Heart left ventricle (tissue), 16 donors: Measurements from ENCODE around the gene MDK. TPM values are rescaled to one million over a fixed set of nuclear protein-coding genes. Genes with fewer than 3 reads are reported as not detected.

Experiments used
- ATAC-seq, 4 donors: fragments of 200-7000 bp; cut with Tn5 transposase; one replicate each; pipeline ENCODE4 v1.9.1; 2020 to 2022; ENCODE audit warnings: moderate library complexity in 4 of 4, mild to moderate bottlenecking in 3 of 4, moderate number of reproducible peaks in 1 of 4
- DNase-seq, 5 donors: peaks; one replicate each; pipeline ENCODE4 v3.0.0-alpha.2; 2020
- H3K27ac ChIP-seq, 12 donors: fragments of 200-600 bp; sonication (generic) in 4 of 12; one replicate each; pipeline versions ENCODE4 v1.5.0 to v1.8.0; 2016 to 2022; ENCODE audit warnings: mild to moderate bottlenecking in 2 of 12
- H3K27me3 ChIP-seq, 9 donors: fragments of 200-600 bp; sonication (generic) in 2 of 9; one replicate each; pipeline versions ENCODE4 v1.5.1 to v1.8.0; 2016 to 2022; ENCODE audit warnings: mild to moderate bottlenecking in 3 of 9
- H3K36me3 ChIP-seq, 9 donors: fragments of 200-600 bp; sonication (generic) in 2 of 9; one replicate each; pipeline versions ENCODE4 v1.5.0 to v1.8.0; 2018 to 2022; ENCODE audit warnings: mild to moderate bottlenecking in 2 of 9
- H3K4me1 ChIP-seq, 12 donors: fragments of 200-600 bp; sonication (generic) in 4 of 12; one replicate each; pipeline versions ENCODE4 v1.5.0 to v1.8.0; 2016 to 2022; ENCODE audit warnings: mild to moderate bottlenecking in 3 of 12
- H3K4me3 ChIP-seq, 12 donors: fragments of 200-600 bp; sonication (generic) in 4 of 12; one replicate each; pipeline versions ENCODE4 v1.5.0 to v1.8.0; 2017 to 2022; ENCODE audit warnings: mild to moderate bottlenecking in 9 of 12, moderate library complexity in 4 of 12
- H3K9me3 ChIP-seq, 12 donors: fragments of 200-600 bp; sonication (generic) in 4 of 12; one replicate each; pipeline versions ENCODE4 v1.5.0 to v1.8.0; 2016 to 2022; ENCODE audit warnings: mild to moderate bottlenecking in 1 of 12
- CTCF ChIP-seq, 12 donors: fragments of 200-600 bp; sonication (generic) in 4 of 12; IDR thresholded peaks; one replicate each; pipeline versions ENCODE4 v1.5.0 to v1.8.0; 2018 to 2022; ENCODE audit warnings: antibody characterized with exemption in 12 of 12, mild to moderate bottlenecking in 5 of 12
- POLR2A ChIP-seq, 2 donors: fragments of 450-650 bp; IDR thresholded peaks; one replicate each; pipeline ENCODE4 v1.6.1; 2017; ENCODE audit warnings: antibody characterized with exemption in 2 of 2, mild to moderate bottlenecking in 2 of 2, moderate library complexity in 2 of 2
- WGBS, 4 donors: extraction: QIAGEN DNeasy Blood & Tissue Kit in 2 of 4; methylation state at CpG; one replicate each; pipeline versions ENCODE4 v1.1.5 to v1.1.7; 2013 to 2018; 5-methylcytosine and 5-hydroxymethylcytosine counted together
- intact Hi-C, 10 donors: fragments of 100-400 bp; cut with DNase I; formaldehyde crosslinking; loops; one replicate each; pipeline versions ENCODE4 v1.11.1 to v1.14.2; 2022
- long read RNA-seq, 3 donors: library from polyadenylated mRNA; unstranded; transcript quantifications; one replicate each; pipeline ENCODE4 v2.0.0, GENCODE V29; 2020 to 2021
- polyA plus RNA-seq, 2 donors: library from polyadenylated mRNA; stranded (reverse); fragments of 200-250 nt; gene quantifications; one replicate each; pipeline ENCODE4 v1.2.3, GENCODE V29; 2013
- total RNA-seq, 9 donors: library from RNA; depleted of rRNA in 2 of 9; stranded (reverse); fragments of >200 nt in 2 of 9; fragmentation: NEBNext Ultra II Directional in 3 of 9; extraction: Animal tissue kit (Norgen Biotek cat#: 25700) in 3 of 9; gene quantifications; one replicate each; pipeline versions ENCODE4 v1.1.0 to v1.2.4, GENCODE V29; 2016 to 2023
- donor health status: ischemic (EF 13 %, LVEDD 7.1; RV severe dilation, severe dysfunction).
- donor health status: healthy with polysubstance abuse.
- donor health status: DM: no; HTN: yes; CAD: no.
- donor health status: DM: no; HTN: no; CAD: no.
- donor health status: ischemic (EF 25% LVEDD 6.9; RV normal size, moderate dysfunction).
- donor health status: ischemic (EF 25% LVEDD 5.7; RV mildly dilated, moderate dysfunction).
- donor health status: healthy.
- donor health status: DM: yes; HTN: yes; CAD: no.
- donor health status: ischemic (EF 35%, LVEDD 5.7; RV mildly dilated, moderate dysfunction).
- donor health status: nonischemic (EF 11% LVEDD 7.7; RV severe dilation, severe dysfunction).
- donor health status: DM: yes; HTN: yes; CAD: no.
- donor health status: PGD.
- donor health status: ischemic (EF 29% LVEDD 5.4; RV normal size, mild dysfunction).
- donor health status: nonischemic (EF 23%, LVEDD 6.1; RV moderate dilation, normal function).

Gene MDK
- 10 to 100 TPM in 3 of 9 donors, 1 to 10 TPM in 6; 1.9 to 26.5 (median 7.9) TPM for total RNA-seq
- polyA plus RNA-seq: 1 to 10 TPM; 2.3 to 4.8 TPM
- long read RNA-seq, donor 1, partial matches to known transcripts: 0 of 3 reads
- long read RNA-seq, donor 1, other reads (novel, unspliced or antisense): 0 of 3 reads
- long read RNA-seq, donor 2, partial matches to known transcripts: 0 of 1 reads
- long read RNA-seq, donor 2, other reads (novel, unspliced or antisense): 0 of 1 reads
- long read RNA-seq, donor 3: 0 reads

GRCh38 chr11:46381048-46381818 lies at the start of gene MDK:
Gene MDK (plus strand): TSS chr11:46381669. CDS start chr11:46382058, 389 bp downstream.
- intact Hi-C loops: loop anchor here in 3 of 10 donors (10.0 kb wide), 1 partner anchor 234 kb away; the partner anchor contains the start of genes ATG13 (in 3 of the 3) and HARBI1 (in 3 of the 3)
- DNase-seq: peak in 2 of 5 donors; percentile 33 to 67

GRCh38 chr11:46332093-46332567 lies 49.3 kb upstream of the MDK start:
- no peak for DNase-seq
- ATAC-seq: no peak
- no peaks in the 10 kb centered on the region for H3K36me3 ChIP-seq
- peak overlapping the region in 9 of 12 donors; percentile 42 to 64 (median 56) for H3K4me3 ChIP-seq
- 35 to 54% (median 36%) methylated on average over 5 to 8 of the region's 8 CpGs for WGBS, 4 donors
- intact Hi-C loops: no loop called here
- no peaks in the 10 kb centered on the region for H3K9me3 ChIP-seq
- TF ChIP-seq POLR2A (IDR thresholded peaks at IDR 0.05) (no peak), CTCF (IDR thresholded peaks at IDR 0.05) (no peak)
- no peak overlapping the region for H3K27ac ChIP-seq
- peaks cover 0 to 29% (median 18%) of the 10 kb centered on the region in 9 donors for H3K27me3 ChIP-seq
- H3K4me1 ChIP-seq: peaks cover 0 to 44% (median 16%) of the 10 kb centered on the region in 12 donors

More at GRCh38 chr11:46381048-46381818, at the start of gene MDK:
- Histone ChIP-seq H3K4me1 (peaks cover 0 to 32% (median 16%) of the 10 kb centered on the region in 12 donors), H3K36me3 (peaks cover 0 to 21% (median 17%) of the 10 kb centered on the region in 9 donors), H3K9me3 (no peaks in the 10 kb centered on the region), H3K4me3 (peak within 1 kb of the TSS; percentile 40 to 78 (median 72)), H3K27me3 (peaks cover 0 to 13% (median 0%) of the 10 kb centered on the region in 9 donors), H3K27ac (peak within 1 kb of the TSS; percentile 14 to 88 (median 80))
- 0 to 4% (median 1%) methylated on average over 11 to 96 of the region's 96 CpGs for WGBS, 4 donors
- TF ChIP-seq POLR2A (IDR thresholded peaks at IDR 0.05) (no peak), CTCF (IDR thresholded peaks at IDR 0.05) (no peak)
- peak in 2 of 4 donors; percentile 2 to 6 for ATAC-seq

GRCh38 chr11:46332568-46333393 lies 48.7 kb upstream of the MDK start:
- no peaks in the 10 kb centered on the region for H3K9me3 ChIP-seq
- DNase-seq (no peak), ATAC-seq (peak in 2 of 4 donors; percentile 30 to 50)
- H3K36me3 ChIP-seq: no peaks in the 10 kb centered on the region
- intact Hi-C loops: no loop called here
- peak overlapping the region in 1 of 12 donors; percentile 19 for H3K27ac ChIP-seq
- TF ChIP-seq CTCF (IDR thresholded peaks at IDR 0.05): no peak
- no peak for TF ChIP-seq POLR2A (IDR thresholded peaks at IDR 0.05)
- H3K4me1 ChIP-seq: peaks cover 0 to 48% (median 16%) of the 10 kb centered on the region in 12 donors
- H3K4me3 ChIP-seq: peak overlapping the region; percentile 39 to 64 (median 55)
- 1 to 4% (median 2%) methylated on average over 35 to 99 of the region's 99 CpGs for WGBS, 4 donors
- peaks cover 0 to 29% (median 18%) of the 10 kb centered on the region in 9 donors for H3K27me3 ChIP-seq
